ENCODE data around the gene SGTA. TPM values are rescaled to one million over a fixed set of nuclear protein-coding genes. Genes with fewer than 3 reads are reported as not detected.
A peak's percentile ranks its signal among the peaks of the same experiment; 100 is the strongest.

The SGTA gene
- total and polyA plus RNA-seq, 2 of the 13 experiments (the other 11 are each of a cell fraction or from before 2014, with no cell fraction given): 43.9 to 47.4 TPM

- TF ChIP-seq MAFK (conservative IDR thresholded peaks at IDR 0.05 in 1 of 2, IDR thresholded peaks at IDR 0.05 in 1 of 2; ENCODE audit: low read length in 2 of 2) (0 out of 4 replicates have a peak, but pooled peaks of 1 of the 2 experiments have one; percentile 5), ZNF281 (CRISPR knock-in tag; IDR thresholded peaks at IDR 0.05; ENCODE audit: borderline replicate concordance) (no peak), KDM5A (IDR thresholded peaks at IDR 0.05; ENCODE audit: borderline replicate concordance, low read length) (0 out of 2 replicates have a peak, but pooled peaks have one; percentile 42), ZEB1 (IDR thresholded peaks at IDR 0.05; ENCODE audit: insufficient replicate concordance, low read depth) (no peak), ZNF788 (CRISPR knock-in tag; IDR thresholded peaks at IDR 0.05; ENCODE audit: borderline replicate concordance) (0 out of 2 replicates have a peak, but pooled peaks have one; percentile 5), ZBTB42 (CRISPR knock-in tag; IDR thresholded peaks at IDR 0.05) (no peak), KDM4B (CRISPR knock-in tag; IDR thresholded peaks at IDR 0.05) (no peak), BRD4 (CRISPR knock-in tag; IDR thresholded peaks at IDR 0.05) (no peak), SYNCRIP (IDR thresholded peaks at IDR 0.05; ENCODE audit: insufficient read depth, low read depth, low read length) (no peak), ZSCAN30 (CRISPR knock-in tag; IDR thresholded peaks at IDR 0.05) (no peak), KDM3A (CRISPR knock-in tag; IDR thresholded peaks at IDR 0.05; ENCODE audit: low read depth) (no peak), RFX5 (IDR thresholded peaks at IDR 0.05; ENCODE audit: low read depth, low read length) (0 out of 2 replicates have a peak, but pooled peaks have one; percentile 41), IRF9 (CRISPR knock-in tag; IDR thresholded peaks at IDR 0.05; ENCODE audit: borderline replicate concordance) (peak; percentile 40; the same call in 1 of the 2 replicates), NFAT5 (CRISPR knock-in tag; IDR thresholded peaks at IDR 0.05) (no peak)
Measured at GRCh38 chr19:2775556-2776430, 7.3 kb downstream of the SGTA start (continued).

Data from HepG2 (cell line).